GM23248 (cell line): ENCODE measurements around the gene PPP2R1A. TPM values are rescaled to one million over a fixed set of nuclear protein-coding genes. Genes with fewer than 3 reads are reported as not detected.

Experiments used
- DNase-seq: peaks from one replicate; pipeline ENCODE4 v3.0.0-alpha.2; 2015
- H2AFZ ChIP-seq: fragments of 200-600 bp; sonication (generic); 2 replicates; pipeline ENCODE4 v1.6.1; 2016; ENCODE audit warnings: antibody characterized with exemption
- H3F3A ChIP-seq: fragments of 200-600 bp; sonication (generic); 2 replicates; pipeline ENCODE4 v1.6.1; 2016; ENCODE audit warnings: mild to moderate bottlenecking, antibody characterized with exemption, mixed run types; ENCODE audit not compliant: insufficient read depth
- H3K27ac ChIP-seq: fragments of 200-600 bp; sonication (generic); 2 replicates; pipeline ENCODE4 v1.5.1; 2016; ENCODE audit warnings: mild to moderate bottlenecking
- H3K27me3 ChIP-seq: fragments of 200-600 bp; sonication (generic); replicated peaks from 2 replicates; pipeline ENCODE4 v1.6.1; 2016; ENCODE audit warnings: mild to moderate bottlenecking; ENCODE audit not compliant: insufficient read depth
- H3K36me3 ChIP-seq: fragments of 200-600 bp; sonication (generic); 2 replicates; pipeline ENCODE4 v1.6.1; 2016; ENCODE audit warnings: low read depth, mild to moderate bottlenecking
- H3K4me1 ChIP-seq: fragments of 200-600 bp; sonication (generic); 2 replicates; pipeline ENCODE4 v1.6.1; 2016; ENCODE audit warnings: mild to moderate bottlenecking; ENCODE audit not compliant: insufficient read depth
- H3K4me2 ChIP-seq: fragments of 200-600 bp; sonication (generic); one replicate; pipeline ENCODE4 v1.6.1; 2016; ENCODE audit warnings: mild to moderate bottlenecking; ENCODE audit not compliant: unreplicated experiment
- H3K4me3 ChIP-seq: fragments of 200-600 bp; sonication (generic); 2 replicates; pipeline ENCODE4 v1.5.1; 2016; ENCODE audit warnings: mild to moderate bottlenecking
- H3K79me2 ChIP-seq: fragments of 200-600 bp; sonication (generic); 2 replicates; pipeline ENCODE4 v1.6.1; 2016; ENCODE audit warnings: mild to moderate bottlenecking; ENCODE audit not compliant: insufficient read depth
- H3K9ac ChIP-seq: fragments of 200-600 bp; sonication (generic); 2 replicates; pipeline ENCODE4 v1.6.1; 2016; ENCODE audit warnings: mild to moderate bottlenecking
- H3K9me2 ChIP-seq: fragments of 200-600 bp; sonication (generic); 2 replicates; pipeline ENCODE4 v1.6.1; 2016; ENCODE audit warnings: mixed run types, mild to moderate bottlenecking, moderate library complexity; ENCODE audit not compliant: insufficient read depth
- H3K9me3 ChIP-seq: fragments of 200-600 bp; sonication (generic); one replicate; pipeline ENCODE4 v1.6.1; 2017; ENCODE audit warnings: low read depth
- H4K20me1 ChIP-seq: fragments of 200-600 bp; sonication (generic); 2 replicates; pipeline ENCODE4 v1.6.0; 2016; ENCODE audit not compliant: insufficient read depth
- EZH2 ChIP-seq: fragments of 200-600 bp; sonication (generic); IDR thresholded peaks from 2 replicates; pipeline ENCODE4 v1.6.1; 2018; ENCODE audit warnings: antibody characterized with exemption, mild to moderate bottlenecking; ENCODE audit not compliant: insufficient read depth, poor library complexity, severe bottlenecking
- EZH2phosphoT487 ChIP-seq: fragments of 200-600 bp; sonication (generic); IDR thresholded peaks from 2 replicates; pipeline ENCODE4 v1.6.1; 2018; ENCODE audit warnings: antibody characterized with exemption, moderate library complexity, mild to moderate bottlenecking, low read depth; ENCODE audit not compliant: insufficient read depth
- WGBS, 2 experiments: methylation state at CpG; one replicate each; pipeline ENCODE4 v1.1.6; 2015 to 2017; ENCODE audit warnings: low lambda C conversion rate in 2 of 2, low coverage in 1 of 2; ENCODE audit errors: missing lambda C conversion rate in 2 of 2; 5-methylcytosine and 5-hydroxymethylcytosine counted together
- in situ Hi-C: fragments of 300-500 bp; cut with MboI; formaldehyde crosslinking; loops from 2 replicates; pipeline ENCODE4 v1.15.0; 2020
- polyA plus RNA-seq: library from polyadenylated mRNA; unstranded; fragments of >200 nt; fragmentation: Nextera tagmentation; extraction: Ambion mirVana; gene quantifications from 2 replicates; pipeline ENCODE4 v1.2.1, GENCODE V29; 2016
- total RNA-seq: library from RNA; depleted of rRNA; stranded (reverse); fragments of >200 nt; shearing (Covaris generic); gene quantifications from 2 replicates; pipeline ENCODE4 v1.2.3, GENCODE V29; 2014

Gene PPP2R1A
- total and polyA plus RNA-seq, 2 experiments from 2014 or later, result 248 to 277 TPM

DNA sequence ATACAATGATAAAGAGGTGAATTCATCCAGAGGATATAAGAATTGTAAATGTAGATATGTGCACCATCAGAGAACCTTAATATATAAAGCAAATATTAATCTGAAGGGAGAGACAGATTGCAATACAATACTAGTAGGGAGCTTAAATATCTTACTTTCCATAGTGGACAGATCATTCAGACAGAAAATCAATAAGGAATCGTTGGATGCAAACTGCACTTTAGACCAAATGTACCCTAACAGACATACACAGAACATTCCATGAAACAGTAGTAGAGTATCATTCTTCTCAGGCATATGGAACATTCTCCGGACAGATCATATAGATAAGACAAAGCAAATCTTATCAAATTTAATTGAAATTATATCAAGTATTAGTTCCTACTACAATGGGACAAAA lies 44.6 kb downstream of the PPP2R1A start:
- no peaks in the 10 kb centered on the region for H3K36me3 ChIP-seq
- H2AFZ ChIP-seq, result no peak overlapping the region
- H3K4me1 ChIP-seq, result peaks cover 10% of the 10 kb centered on the region; the same call in 1 of the 2 replicates
- H3K9ac ChIP-seq, result no peak overlapping the region
- H4K20me1 ChIP-seq, result no peaks in the 10 kb centered on the region
- in situ Hi-C loops, result no loop called here
- no peaks in the 10 kb centered on the region for H3K79me2 ChIP-seq
- H3K9me2 ChIP-seq, result no peaks in the 10 kb centered on the region
- DNase-seq, result no peak
- no peak overlapping the region for H3K4me3 ChIP-seq
- H3K9me3 ChIP-seq, result no peaks in the 10 kb centered on the region
- peaks cover 61% of the 10 kb centered on the region for H3F3A ChIP-seq
- WGBS, 2 experiments, result 49 to 58% methylated on average over 2 of the region's 2 CpGs
- H3K27ac ChIP-seq, result no peak overlapping the region
- TF ChIP-seq EZH2, result no peak
- TF ChIP-seq EZH2phosphoT487, result no peak
- no peaks in the 10 kb centered on the region for H3K27me3 ChIP-seq
- no peak overlapping the region for H3K4me2 ChIP-seq

DNA sequence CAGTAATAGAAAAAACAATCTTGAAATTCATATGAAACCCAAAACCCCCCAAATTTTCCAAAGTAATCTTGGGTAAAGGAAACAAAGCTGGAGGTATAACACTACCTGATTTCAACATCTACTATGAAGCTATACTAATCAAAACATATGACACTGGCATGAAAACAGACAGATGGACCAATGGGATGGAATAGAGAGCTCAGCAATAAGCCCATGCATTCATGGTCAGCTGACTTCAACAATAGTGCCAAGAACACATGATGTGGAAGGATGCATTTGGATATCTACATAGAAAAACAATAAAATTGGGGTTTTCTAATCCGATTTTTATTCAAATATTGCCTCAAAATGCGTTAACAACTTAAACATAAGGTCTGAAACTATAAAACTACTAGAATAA lies 47.3 kb downstream of the PPP2R1A start:
- 48 to 50% methylated on average over 2 of the region's 2 CpGs for WGBS, 2 experiments
- no peaks in the 10 kb centered on the region for H3K36me3 ChIP-seq
- H3K9ac ChIP-seq, result no peak overlapping the region
- H3K4me1 ChIP-seq, result no peaks in the 10 kb centered on the region
- H3K79me2 ChIP-seq, result no peaks in the 10 kb centered on the region
- H3K9me2 ChIP-seq, result no peaks in the 10 kb centered on the region
- H3K27ac ChIP-seq, result no peak overlapping the region
- H3K4me2 ChIP-seq, result no peak overlapping the region
- in situ Hi-C loops, result no loop called here
- peaks cover 39% of the 10 kb centered on the region for H3F3A ChIP-seq
- no peak overlapping the region for H2AFZ ChIP-seq
- H3K9me3 ChIP-seq, result no peaks in the 10 kb centered on the region
- TF ChIP-seq EZH2 (no peak), EZH2phosphoT487 (no peak)
- no peaks in the 10 kb centered on the region for H4K20me1 ChIP-seq
- no peak for DNase-seq
- no peaks in the 10 kb centered on the region for H3K27me3 ChIP-seq
- H3K4me3 ChIP-seq, result no peak overlapping the region

DNA sequence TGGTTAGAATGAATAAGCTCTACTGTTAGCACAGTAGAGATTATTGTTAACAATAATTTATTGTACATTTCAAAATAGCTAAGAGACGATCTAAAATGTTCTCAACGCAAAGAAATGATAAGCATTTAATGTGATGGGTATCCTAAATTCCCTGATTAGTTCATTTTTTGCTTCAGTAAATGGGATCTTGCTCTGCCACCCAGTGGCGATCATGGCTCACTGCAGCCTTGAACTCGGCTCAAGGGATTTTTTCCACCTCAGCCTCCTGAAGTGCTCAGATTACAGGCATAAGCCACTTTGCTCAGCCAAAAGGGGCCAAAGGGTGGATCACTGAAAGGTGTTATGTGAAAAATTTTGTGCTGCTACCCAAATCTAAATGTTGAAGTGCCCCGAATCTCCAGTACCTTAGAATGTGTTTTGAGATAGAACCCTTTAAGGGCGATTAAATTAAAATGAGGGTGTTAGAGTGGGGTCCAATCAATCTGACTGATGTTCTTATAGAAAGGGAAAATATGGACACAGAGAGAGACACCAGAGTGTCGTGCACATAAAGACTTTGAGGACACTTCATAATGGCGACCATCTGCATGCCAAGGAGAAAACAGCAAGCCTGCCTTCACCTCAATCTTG lies 48.0 kb downstream of the PPP2R1A start:
- peaks cover 33% of the 10 kb centered on the region for H3F3A ChIP-seq
- H3K27ac ChIP-seq, result no peak overlapping the region
- 12 to 14% methylated on average over 8 of the region's 8 CpGs for WGBS, 2 experiments
- H3K4me1 ChIP-seq, result no peaks in the 10 kb centered on the region
- no peaks in the 10 kb centered on the region for H3K79me2 ChIP-seq
- no peak overlapping the region for H3K4me3 ChIP-seq
- no peak overlapping the region for H3K9ac ChIP-seq
- no peak overlapping the region for H2AFZ ChIP-seq
- no peaks in the 10 kb centered on the region for H3K9me3 ChIP-seq
- H3K4me2 ChIP-seq, result no peak overlapping the region
- no peaks in the 10 kb centered on the region for H3K9me2 ChIP-seq
- no peaks in the 10 kb centered on the region for H3K36me3 ChIP-seq
- no peaks in the 10 kb centered on the region for H3K27me3 ChIP-seq
- in situ Hi-C loops, result no loop called here
- no peaks in the 10 kb centered on the region for H4K20me1 ChIP-seq
- peak; percentile 74 for DNase-seq
- TF ChIP-seq EZH2, result no peak
- no peak for TF ChIP-seq EZH2phosphoT487

DNA sequence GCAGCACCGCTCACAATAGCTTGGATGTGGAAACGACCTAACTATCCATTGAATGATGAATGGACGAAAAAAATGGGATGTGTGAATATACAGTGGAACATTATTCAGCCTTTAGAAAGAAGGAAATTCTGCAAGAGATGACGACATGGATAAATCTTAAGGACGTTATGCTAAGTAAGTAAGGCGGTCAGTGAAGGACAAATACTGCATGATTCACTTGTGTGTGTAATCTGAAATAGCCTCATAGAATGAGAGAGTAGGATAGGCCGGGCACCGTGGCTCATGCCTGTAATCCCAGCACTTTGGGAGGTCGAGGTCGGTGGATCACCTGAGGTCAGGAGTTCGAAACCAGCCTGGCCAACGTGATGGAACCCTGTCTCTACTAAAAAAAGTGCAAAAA lies 54.2 kb downstream of the PPP2R1A start:
- no peak overlapping the region for H3K27ac ChIP-seq
- no peak overlapping the region for H3K4me2 ChIP-seq
- TF ChIP-seq EZH2phosphoT487 (no peak), EZH2 (no peak)
- no peaks in the 10 kb centered on the region for H4K20me1 ChIP-seq
- no peaks in the 10 kb centered on the region for H3K9me3 ChIP-seq
- no peaks in the 10 kb centered on the region for H3K79me2 ChIP-seq
- H2AFZ ChIP-seq, result no peak overlapping the region
- no peak overlapping the region for H3K9ac ChIP-seq
- in situ Hi-C loops, result no loop called here
- no peaks in the 10 kb centered on the region for H3K27me3 ChIP-seq
- DNase-seq, result no peak
- H3F3A ChIP-seq, result no peaks in the 10 kb centered on the region
- no peak overlapping the region for H3K4me3 ChIP-seq
- H3K36me3 ChIP-seq, result no peaks in the 10 kb centered on the region
- no peaks in the 10 kb centered on the region for H3K4me1 ChIP-seq
- WGBS, 2 experiments, result 53 to 54% methylated on average over 12 of the region's 12 CpGs
- H3K9me2 ChIP-seq, result no peaks in the 10 kb centered on the region

DNA sequence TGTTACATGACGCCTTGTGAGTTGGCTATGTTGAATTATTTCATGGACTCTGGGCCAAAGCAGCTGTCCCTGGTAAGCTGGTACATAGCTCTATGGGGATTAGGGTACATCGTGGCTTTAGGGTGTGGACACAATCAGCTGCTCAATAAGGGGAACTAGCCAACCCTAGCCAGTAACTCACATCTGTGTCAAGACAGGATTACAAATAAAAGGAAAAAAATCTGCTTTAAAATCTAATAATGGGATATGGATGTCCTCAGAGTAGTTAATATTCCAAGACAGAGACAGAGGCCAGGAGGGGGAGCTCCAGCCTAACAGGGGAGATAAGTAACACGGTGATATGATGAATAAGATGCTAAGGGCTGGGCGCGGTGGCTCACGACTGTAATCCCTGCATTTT lies 58.4 kb downstream of the PPP2R1A start:
- Histone ChIP-seq H3K9ac (no peak overlapping the region), H3K36me3 (no peaks in the 10 kb centered on the region), H3K9me3 (no peaks in the 10 kb centered on the region), H3K79me2 (no peaks in the 10 kb centered on the region), H3K4me1 (no peaks in the 10 kb centered on the region), H3K27me3 (no peaks in the 10 kb centered on the region), H4K20me1 (no peaks in the 10 kb centered on the region), H3K27ac (no peak overlapping the region), H3K9me2 (no peaks in the 10 kb centered on the region), H3K4me2 (no peak overlapping the region), H3F3A (no peaks in the 10 kb centered on the region), H3K4me3 (no peak overlapping the region), H2AFZ (no peak overlapping the region)
- 8 to 9% methylated on average over 6 of the region's 6 CpGs for WGBS, 2 experiments
- TF ChIP-seq EZH2 (no peak), EZH2phosphoT487 (no peak)
- DNase-seq, result peak; percentile 73
- in situ Hi-C loops, result no loop called here
